Measurements from ENCODE around the gene ARHGAP24. TPM values are rescaled to one million over a fixed set of nuclear protein-coding genes. Genes with fewer than 3 reads are reported as not detected.

Gene ARHGAP24
- total and polyA plus RNA-seq, 10 of the 15 experiments (the other 5 are each of a cell fraction or from before 2014, with no cell fraction given) = 0.10 to 4.2 (median 0.52) TPM

GRCh38 chr4:85476381-85476780, 1.4 kb downstream of the ARHGAP24 start:
- 53% methylated on average over 4 of the region's 4 CpGs for WGBS (ENCODE audit: insufficient coverage, insufficient replicate concordance, low lambda C conversion rate, missing lambda C conversion rate)
- H3K4me1 ChIP-seq (ENCODE audit: control insufficient read depth, insufficient read depth, low read length) = peaks cover 5% of the 10 kb centered on the region
- no peak overlapping the region for H3K4me3 ChIP-seq
- H3K9me3 ChIP-seq (replicated peaks; ENCODE audit: control insufficient read depth, insufficient read depth, low read length) = no peaks in the 10 kb centered on the region
- FAIRE-seq = no peak
- no TSS peak for BruUV-seq (replicated peaks)
- CTCF ChIA-PET = no interaction called here
- POLR2A ChIA-PET = no interaction called here
- RAD21 ChIA-PET (ENCODE audit: unreplicated experiment) = interaction anchor here (1.5 kb wide), 1 partner anchor 21 kb away, joined by 3 read pairs; no protein-coding TSS in a partner anchor
- no peak overlapping the region for H3K27ac ChIP-seq (ENCODE audit: control insufficient read depth, insufficient read depth)
- no peak overlapping the region for H3K9ac ChIP-seq (ENCODE audit: control insufficient read depth, insufficient read depth, low read length)
- intact Hi-C loops (cut with micrococcal nuclease; ENCODE audit: unreplicated experiment) (loop anchor here (5.0 kb wide), 1 partner anchor 271 kb away; no protein-coding TSS in a partner anchor), in situ Hi-C loops (cut with MboI) (no loop called here)
- ATAC-seq = no peak
- no peaks in the 10 kb centered on the region; the same call in 1 of the 2 replicates for H4K20me1 ChIP-seq (ENCODE audit: control insufficient read depth, insufficient read depth)
- H3K27me3 ChIP-seq (replicated peaks in 1 of 2; ENCODE audit: control insufficient read depth in 2 of 2, insufficient read depth in 2 of 2, low read length in 1 of 2) = peaks cover 0 to 2% of the 10 kb centered on the region in 2 experiments; a peak in 1 of 4 replicates
- SMC1A ChIA-PET (ENCODE audit: uncharacterized antibody, unreplicated experiment) = no interaction called here
- H3K79me2 ChIP-seq (ENCODE audit: control insufficient read depth, insufficient read depth, low read length) = no peaks in the 10 kb centered on the region; the same call in 1 of the 2 replicates
- DNase-seq (ENCODE audit: low read depth, low spot score) = no peak
- H3K36me3 ChIP-seq (ENCODE audit: control insufficient read depth in 2 of 2, insufficient read depth in 2 of 2, low read length in 1 of 2) = no peaks in the 10 kb centered on the region
- no peak overlapping the region for H3K4me2 ChIP-seq (ENCODE audit: control insufficient read depth, insufficient read depth)
- H2AFZ ChIP-seq (ENCODE audit: control insufficient read depth, low read depth, low read length) = no peak overlapping the region
- TF ChIP-seq EED (IDR thresholded peaks at IDR 0.05; ENCODE audit: low read depth) = no peak
- TF ChIP-seq, protein P1, sequence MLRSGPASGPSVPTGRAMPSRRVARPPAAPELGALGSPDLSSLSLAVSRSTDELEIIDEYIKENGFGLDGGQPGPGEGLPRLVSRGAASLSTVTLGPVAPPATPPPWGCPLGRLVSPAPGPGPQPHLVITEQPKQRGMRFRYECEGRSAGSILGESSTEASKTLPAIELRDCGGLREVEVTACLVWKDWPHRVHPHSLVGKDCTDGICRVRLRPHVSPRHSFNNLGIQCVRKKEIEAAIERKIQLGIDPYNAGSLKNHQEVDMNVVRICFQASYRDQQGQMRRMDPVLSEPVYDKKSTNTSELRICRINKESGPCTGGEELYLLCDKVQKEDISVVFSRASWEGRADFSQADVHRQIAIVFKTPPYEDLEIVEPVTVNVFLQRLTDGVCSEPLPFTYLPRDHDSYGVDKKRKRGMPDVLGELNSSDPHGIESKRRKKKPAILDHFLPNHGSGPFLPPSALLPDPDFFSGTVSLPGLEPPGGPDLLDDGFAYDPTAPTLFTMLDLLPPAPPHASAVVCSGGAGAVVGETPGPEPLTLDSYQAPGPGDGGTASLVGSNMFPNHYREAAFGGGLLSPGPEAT (IDR thresholded peaks at IDR 0.05; ENCODE audit: low read depth) = no peak
- TF ChIP-seq EZH2 (IDR thresholded peaks at IDR 0.05; ENCODE audit: borderline replicate concordance, control insufficient read depth, low read depth, low read length) = no peak
- TF ChIP-seq RAD51 (IDR thresholded peaks at IDR 0.05) = no peak
- no peak for TF ChIP-seq ATF7 (IDR thresholded peaks at IDR 0.05; ENCODE audit: low read depth)
- no peak for TF ChIP-seq PKNOX1 (IDR thresholded peaks at IDR 0.05)
- no peak for TF ChIP-seq ZBTB4 (CRISPR knock-in tag; IDR thresholded peaks at IDR 0.05)
- TF ChIP-seq, protein P2, sequence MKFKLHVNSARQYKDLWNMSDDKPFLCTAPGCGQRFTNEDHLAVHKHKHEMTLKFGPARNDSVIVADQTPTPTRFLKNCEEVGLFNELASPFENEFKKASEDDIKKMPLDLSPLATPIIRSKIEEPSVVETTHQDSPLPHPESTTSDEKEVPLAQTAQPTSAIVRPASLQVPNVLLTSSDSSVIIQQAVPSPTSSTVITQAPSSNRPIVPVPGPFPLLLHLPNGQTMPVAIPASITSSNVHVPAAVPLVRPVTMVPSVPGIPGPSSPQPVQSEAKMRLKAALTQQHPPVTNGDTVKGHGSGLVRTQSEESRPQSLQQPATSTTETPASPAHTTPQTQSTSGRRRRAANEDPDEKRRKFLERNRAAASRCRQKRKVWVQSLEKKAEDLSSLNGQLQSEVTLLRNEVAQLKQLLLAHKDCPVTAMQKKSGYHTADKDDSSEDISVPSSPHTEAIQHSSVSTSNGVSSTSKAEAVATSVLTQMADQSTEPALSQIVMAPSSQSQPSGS (IDR thresholded peaks at IDR 0.05; ENCODE audit: low read length) = no peak
- no peak for TF ChIP-seq RCOR1 (conservative IDR thresholded peaks at IDR 0.05; ENCODE audit: low read depth, low read length)
- TF ChIP-seq CBX5 (IDR thresholded peaks at IDR 0.05; ENCODE audit: low read depth) = no peak
- no peak for TF ChIP-seq BRCA1 (IDR thresholded peaks at IDR 0.05; ENCODE audit: low read depth, low read length)
- TF ChIP-seq, protein P3, sequence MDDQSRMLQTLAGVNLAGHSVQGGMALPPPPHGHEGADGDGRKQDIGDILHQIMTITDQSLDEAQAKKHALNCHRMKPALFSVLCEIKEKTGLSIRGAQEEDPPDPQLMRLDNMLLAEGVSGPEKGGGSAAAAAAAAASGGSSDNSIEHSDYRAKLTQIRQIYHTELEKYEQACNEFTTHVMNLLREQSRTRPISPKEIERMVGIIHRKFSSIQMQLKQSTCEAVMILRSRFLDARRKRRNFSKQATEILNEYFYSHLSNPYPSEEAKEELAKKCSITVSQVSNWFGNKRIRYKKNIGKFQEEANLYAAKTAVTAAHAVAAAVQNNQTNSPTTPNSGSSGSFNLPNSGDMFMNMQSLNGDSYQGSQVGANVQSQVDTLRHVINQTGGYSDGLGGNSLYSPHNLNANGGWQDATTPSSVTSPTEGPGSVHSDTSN (IDR thresholded peaks at IDR 0.05; ENCODE audit: insufficient replicate concordance, low read depth, low read length) = no peak
- no peak for TF ChIP-seq E2F4 (IDR thresholded peaks at IDR 0.05; ENCODE audit: low read depth, low read length)
